GM18505 (cell line): ENCODE results near the gene CILP.

ENCODE experiments used
- ATAC-seq: cut with Tn5 transposase; IDR thresholded peaks from one replicate; pipeline ENCODE4 v1.9.1; 2021; ENCODE audit not compliant: unreplicated experiment
- POLR2A ChIP-seq: IDR thresholded peaks from 4 replicates; pipeline ENCODE4 v1.6.1; 2011; ENCODE audit warnings: borderline replicate concordance; ENCODE audit not compliant: insufficient read depth, insufficient read length; ENCODE audit errors: extremely low read depth

The CILP gene

GRCh38 chr15:65180167-65180566 lies 31.1 kb downstream of the CILP start:
- TF ChIP-seq POLR2A, result no peak
- ATAC-seq, result no peak

DNA sequence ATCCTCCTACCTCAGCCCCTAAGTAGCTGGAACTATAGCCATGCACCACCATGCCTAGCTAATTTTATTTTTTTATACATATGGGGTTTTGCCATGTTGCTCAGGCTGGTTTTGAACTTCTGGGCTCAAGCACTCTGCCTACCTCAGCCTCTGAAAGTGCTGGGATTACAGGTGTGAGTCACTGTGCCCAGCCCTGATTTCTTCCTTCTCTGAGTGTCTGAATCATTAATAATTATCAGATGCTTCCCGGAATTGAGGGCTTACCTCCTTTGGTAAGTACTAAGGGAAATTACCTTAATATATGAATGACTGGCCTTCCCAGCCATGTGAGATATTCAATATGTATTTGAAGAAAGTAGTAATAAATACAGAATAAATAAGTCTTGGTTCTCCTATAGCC lies 33.4 kb downstream of the CILP start:
- TF ChIP-seq POLR2A, result no peak
- ATAC-seq, result no peak

- TF ChIP-seq POLR2A, result no peak
- ATAC-seq, result no peak
Measured at GRCh38 chr15:65176056-65176455, 35.2 kb downstream of the CILP start.

GRCh38 chr15:65175511-65175910 lies 35.8 kb downstream of the CILP start:
- no peak for ATAC-seq
- no peak for TF ChIP-seq POLR2A

- ATAC-seq, result no peak
- TF ChIP-seq POLR2A, result no peak
Measured at GRCh38 chr15:65174509-65174908, 36.8 kb downstream of the CILP start.

DNA sequence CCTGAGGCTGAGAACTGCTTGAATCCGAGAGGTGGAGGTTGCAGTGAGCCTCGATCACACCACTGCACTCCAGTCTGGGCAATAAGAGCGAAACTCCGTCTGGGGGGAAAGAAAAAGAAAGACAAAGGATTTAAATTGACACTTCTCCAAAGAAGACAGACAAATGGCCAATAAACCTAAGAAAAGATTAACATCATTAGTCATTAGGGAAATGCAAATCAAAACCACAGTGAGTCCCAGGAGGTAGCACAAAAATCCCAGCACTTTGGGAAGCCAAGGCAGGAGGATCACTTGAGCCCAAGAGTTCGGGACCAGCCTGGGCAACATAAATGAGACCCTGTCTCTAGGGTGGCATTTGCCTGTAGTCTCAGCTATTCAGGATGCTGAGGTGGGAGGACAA lies 38.7 kb downstream of the CILP start:
- TF ChIP-seq POLR2A, result no peak
- ATAC-seq, result no peak

- ATAC-seq, result no peak
- TF ChIP-seq POLR2A, result no peak
Measured at GRCh38 chr15:65171428-65171827, 39.8 kb downstream of the CILP start.

DNA sequence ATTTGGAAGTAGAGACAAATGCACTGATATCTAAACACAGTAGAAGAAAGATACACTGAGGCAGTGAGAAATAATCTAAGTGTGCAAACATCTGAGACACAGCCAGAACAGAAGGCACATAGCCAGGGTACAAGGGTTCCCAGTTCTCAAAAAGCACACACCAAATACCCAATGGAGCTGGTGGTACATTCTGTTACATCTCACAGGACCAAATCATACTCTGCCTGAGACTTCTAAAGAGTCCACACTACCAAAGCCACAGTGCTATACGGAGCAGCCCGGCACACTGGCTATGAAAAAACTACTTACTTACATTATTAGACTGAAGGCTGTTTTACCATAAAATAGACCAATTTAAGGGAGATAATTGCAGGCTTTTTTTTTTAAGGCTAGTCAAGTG lies 45.4 kb downstream of the CILP start:
- no peak for ATAC-seq
- no peak for TF ChIP-seq POLR2A

DNA sequence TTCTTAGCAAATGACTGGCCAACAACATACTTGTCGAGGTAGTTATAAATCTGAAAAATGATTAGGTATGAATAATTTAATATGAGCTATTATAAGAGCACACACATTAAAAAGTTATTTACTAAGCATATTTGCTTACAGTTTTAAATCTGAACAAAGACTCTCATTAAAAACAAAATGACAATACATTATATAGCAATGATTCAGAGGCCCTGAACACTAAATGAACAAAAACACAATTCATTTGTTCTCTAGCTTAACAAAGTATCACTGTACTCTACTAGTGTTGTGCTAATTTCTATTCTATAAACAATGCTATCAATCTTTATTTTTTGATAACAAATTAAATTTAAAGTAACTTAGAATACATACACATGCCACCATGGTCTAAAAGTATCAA lies 47.1 kb downstream of the CILP start:
- no peak for TF ChIP-seq POLR2A
- ATAC-seq, result no peak

GRCh38 chr15:65163041-65163440 lies 48.2 kb downstream of the CILP start:
- no peak for TF ChIP-seq POLR2A
- no peak for ATAC-seq

GRCh38 chr15:65156692-65157091 lies 54.6 kb downstream of the CILP start:
- ATAC-seq, result no peak
- no peak for TF ChIP-seq POLR2A

- ATAC-seq, result no peak
- TF ChIP-seq POLR2A, result no peak
Measured at GRCh38 chr15:65154720-65155119, 56.6 kb downstream of the CILP start.

DNA sequence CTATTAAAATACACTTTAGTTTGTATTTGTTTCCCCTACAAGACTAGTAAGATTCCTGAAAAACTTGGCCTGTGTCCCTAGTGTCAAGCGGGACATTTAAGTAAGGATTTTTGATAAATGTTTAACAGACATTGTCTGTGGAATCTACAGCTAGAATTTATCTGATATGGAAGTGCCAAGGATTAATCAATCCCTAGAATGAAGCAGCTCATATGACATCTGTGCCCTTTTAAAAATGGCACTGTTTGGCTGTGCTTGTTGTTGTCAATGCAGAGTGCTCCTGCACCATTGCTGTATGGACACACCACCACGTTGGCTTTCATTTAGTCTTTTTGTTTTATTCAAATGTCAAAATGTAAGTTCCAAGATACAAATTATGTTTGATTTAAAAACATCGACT lies 63.4 kb downstream of the CILP start:
- no peak for TF ChIP-seq POLR2A
- no peak for ATAC-seq

GRCh38 chr15:65146438-65146837 lies 64.8 kb downstream of the CILP start:
- ATAC-seq, result no peak
- no peak for TF ChIP-seq POLR2A
